ENCODE data around the gene KRTAP19-8.

KRTAP19-8 gene

GRCh38 chr21:31011412-31011811 is 26.9 kb downstream of the KRTAP19-8 start:
- DNase-seq, result no peak

- DNase-seq, result no peak
These were observed 29.9 kb downstream of the KRTAP19-8 start for GRCh38 chr21:31008355-31008754.

GRCh38 chr21:31005019-31005418 is 33.3 kb downstream of the KRTAP19-8 start:
- DNase-seq, result no peak

- DNase-seq, result no peak
These were observed 34.8 kb downstream of the KRTAP19-8 start for GRCh38 chr21:31003471-31003870.

- no peak for DNase-seq
These were observed 40.7 kb downstream of the KRTAP19-8 start for GRCh38 chr21:30997541-30997940.

- DNase-seq, result no peak
These were observed 41.5 kb downstream of the KRTAP19-8 start for GRCh38 chr21:30996728-30997127.

GRCh38 chr21:30994932-30995331 is 43.3 kb downstream of the KRTAP19-8 start:
- DNase-seq, result no peak

GRCh38 chr21:30990514-30991262 is 47.6 kb downstream of the KRTAP19-8 start:
- no peak for DNase-seq

- no peak for DNase-seq
These were observed 49.6 kb downstream of the KRTAP19-8 start for GRCh38 chr21:30988706-30989105.
